ENCODE results near the gene STKLD1.
"Not testable (repeated sequence)": the region's sequence is repeated elsewhere in the genome, so short reads cannot be mapped to it uniquely, and the experiment has no call there.

Gene STKLD1

DNA sequence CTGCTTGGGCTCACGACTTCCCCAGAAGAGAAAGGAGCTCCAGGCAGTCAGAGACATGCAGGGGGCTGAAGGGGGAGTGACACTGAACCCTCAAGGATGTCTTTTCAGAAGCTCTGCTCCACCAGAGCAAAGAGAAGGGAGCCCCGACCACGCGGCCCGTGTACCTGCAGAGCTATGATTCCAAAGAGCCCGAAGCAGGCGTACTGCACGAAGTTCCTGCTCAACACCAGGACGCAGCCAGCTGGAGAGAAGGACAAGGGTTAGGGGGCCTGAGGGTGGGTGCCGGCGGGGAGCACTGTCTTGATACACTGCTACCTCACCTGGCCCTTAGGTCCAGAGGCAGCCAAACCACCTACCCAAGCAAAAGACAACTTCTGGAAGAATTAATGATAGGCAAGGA lies 9.7 kb upstream of the STKLD1 start:
- no peak for DNase-seq

DNA sequence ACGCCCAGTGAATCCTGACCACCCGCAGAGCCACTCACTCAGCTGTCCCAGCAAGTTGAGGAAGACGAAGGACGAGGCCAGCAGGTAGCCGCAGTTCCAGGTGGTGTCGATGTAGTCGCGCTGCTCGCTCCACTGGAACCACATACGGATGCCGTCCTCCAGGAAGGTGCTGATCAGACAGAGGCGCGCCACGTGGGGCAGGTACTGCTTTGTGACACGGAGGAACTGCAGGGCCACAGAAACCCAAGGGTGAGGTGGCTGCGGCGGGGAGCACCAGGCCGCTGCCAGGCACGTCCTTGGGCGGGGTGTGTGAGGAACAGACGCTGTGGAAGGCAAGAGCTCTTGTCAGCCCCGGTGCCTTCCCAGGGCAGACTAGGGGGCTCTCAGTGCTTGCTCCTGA lies 8.9 kb upstream of the STKLD1 start:
- no peak for DNase-seq

DNA sequence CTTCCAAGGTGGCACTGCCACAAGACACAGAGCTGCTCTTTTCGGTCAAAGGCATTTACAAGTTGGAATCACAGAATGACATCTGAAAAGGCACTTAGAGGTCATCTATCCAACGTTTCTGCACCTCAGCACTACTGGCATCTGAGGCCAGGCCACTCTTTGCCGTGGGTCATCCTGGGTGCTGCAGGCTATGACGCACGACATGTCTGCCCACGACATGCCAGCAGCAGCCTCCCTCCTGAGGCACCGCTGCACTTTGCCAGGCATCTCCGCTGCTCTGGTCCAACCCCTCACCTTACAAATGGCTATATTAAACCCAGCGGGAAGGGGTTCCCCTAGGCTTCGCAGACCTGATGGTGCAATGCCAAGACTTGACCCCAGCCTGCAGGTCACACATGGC lies 8.4 kb upstream of the STKLD1 start:
- no peak for DNase-seq

DNA sequence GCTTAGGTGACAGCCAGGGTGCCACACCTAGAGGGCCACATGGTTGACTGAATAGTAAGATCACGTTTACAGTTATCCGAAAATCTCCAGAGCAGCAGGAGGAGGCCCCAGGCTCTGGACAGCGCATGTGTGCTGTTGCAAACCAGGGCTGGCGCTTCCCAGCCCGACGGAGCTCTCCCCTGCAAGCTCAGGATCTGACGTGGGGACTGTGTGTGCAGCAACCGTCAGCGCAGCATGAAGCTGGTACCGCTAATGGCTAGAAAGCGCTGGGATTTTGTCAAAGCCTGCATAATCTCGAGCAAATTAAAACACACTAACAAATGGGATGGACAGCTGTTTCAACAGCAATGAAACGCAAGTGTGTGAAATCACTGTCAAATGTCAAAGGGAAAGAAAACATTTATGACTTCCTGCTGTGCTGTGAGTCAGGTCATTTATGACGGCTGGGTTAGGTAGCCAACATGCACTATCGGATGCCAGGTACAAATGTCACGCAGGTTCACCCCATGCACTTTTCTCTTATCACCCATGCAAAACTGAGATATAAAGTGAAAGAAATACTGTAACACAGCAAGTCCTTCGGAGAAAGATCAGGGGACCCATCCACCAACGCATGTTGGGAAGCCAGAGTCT lies 7.8 kb upstream of the STKLD1 start:
- DNase-seq: peak; percentile 88

DNA sequence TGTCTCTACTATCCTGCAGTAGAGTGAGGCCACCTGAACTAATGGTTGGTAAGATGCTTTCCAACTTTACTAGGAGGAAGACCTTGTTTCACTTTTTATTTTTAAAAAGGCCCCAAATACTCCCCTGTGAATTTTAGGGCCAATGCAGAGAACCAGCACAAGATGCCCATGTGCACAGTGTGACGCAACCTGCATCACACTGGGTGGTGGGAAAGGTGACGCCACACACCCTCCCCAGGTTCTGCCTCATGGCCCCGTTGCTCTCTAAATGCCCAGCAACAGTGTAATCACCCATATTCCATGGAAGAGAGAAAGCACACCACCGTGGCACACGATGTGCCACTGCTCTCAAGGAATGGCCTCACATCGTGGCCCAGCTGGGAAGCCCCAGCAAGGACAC lies 6.7 kb upstream of the STKLD1 start:
- DNase-seq: no peak

- DNase-seq: no peak
These were observed 6.2 kb upstream of the STKLD1 start for GRCh38 chr9:133369933-133370332.

DNA sequence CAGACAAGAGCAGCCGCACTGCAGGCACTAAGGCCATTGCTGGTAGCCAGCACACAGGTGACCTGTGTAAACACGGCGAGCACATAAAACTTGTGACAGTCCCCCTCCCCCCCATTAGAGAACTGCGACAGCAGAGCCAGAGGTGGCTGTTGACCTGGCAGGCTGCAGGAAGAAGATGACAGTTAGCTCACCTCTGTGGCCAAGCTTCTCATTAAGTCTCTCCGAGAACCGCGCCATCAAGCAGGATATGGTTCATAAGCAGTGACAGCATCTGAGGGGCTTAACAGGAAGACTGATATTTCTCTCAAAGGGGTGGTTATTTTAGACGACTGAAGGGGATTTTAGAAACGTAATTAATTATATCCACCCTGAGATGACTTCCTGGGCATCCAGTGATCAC lies 5.5 kb upstream of the STKLD1 start:
- DNase-seq: no peak

DNA sequence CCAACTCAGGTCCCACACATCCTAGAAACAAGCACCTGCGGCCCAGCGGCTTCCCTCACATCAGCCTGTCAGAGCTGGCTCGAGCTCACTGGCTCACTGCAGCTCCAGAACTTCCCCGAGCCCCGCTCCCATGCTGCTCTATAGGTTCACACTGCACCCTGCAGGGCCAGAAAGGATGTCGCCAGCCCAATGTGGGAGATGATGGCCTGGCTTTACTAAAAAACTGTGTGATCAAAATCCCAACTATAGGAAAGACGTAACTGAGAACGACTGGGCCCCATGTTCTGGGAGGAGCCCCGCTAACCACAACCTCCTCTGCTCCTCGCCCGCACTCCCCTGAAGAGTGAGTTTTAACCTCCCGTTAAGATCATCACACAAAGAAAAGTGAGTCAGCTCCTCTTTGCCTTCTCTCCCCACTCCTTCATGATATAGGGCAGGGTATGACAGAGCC lies 4.9 kb upstream of the STKLD1 start:
- no peak for DNase-seq

DNA sequence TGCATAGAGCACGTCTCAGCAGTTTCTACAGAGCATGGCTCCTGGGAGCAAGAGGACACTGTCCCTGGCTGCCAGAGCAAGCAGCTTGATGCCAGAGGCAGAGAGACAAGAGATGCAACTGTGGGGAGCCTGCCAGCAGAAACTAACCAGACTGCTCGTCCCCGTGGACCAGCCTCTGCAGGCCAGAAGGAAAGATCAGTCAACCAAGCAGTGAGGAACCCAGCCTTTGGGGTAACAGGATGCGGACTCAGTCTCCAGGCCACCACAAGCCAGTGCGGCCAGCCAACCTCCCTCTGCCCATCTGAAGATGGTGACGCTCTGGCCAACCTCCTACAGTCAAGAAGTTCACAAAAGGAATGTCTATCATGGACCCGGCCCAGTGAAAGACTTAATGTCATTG lies 4.0 kb upstream of the STKLD1 start:
- no peak for DNase-seq

DNA sequence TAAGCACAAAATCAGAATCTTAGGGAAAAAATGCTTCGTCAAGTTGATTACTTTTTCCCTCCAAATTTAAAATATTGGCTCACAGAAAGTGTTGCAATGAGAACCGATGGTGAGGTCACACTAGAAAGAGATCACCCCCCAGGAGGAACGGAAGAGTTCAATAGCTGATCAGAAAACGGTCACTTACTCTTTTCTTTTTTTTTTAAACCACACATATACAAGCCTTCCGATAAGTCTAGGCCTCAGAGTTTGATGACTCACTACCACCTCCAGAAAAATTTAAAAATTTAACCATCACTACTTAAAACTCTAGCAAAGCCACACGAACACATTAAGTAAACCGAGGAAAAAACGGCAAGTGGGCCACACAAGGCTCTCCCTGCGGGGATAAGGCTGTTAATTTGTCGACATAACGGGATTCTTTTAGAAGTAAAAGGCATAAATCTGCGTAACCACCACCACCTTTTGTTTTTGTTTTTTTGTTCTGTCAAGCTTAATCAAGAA lies 1.5 kb upstream of the STKLD1 start:
- DNase-seq: no peak

DNA sequence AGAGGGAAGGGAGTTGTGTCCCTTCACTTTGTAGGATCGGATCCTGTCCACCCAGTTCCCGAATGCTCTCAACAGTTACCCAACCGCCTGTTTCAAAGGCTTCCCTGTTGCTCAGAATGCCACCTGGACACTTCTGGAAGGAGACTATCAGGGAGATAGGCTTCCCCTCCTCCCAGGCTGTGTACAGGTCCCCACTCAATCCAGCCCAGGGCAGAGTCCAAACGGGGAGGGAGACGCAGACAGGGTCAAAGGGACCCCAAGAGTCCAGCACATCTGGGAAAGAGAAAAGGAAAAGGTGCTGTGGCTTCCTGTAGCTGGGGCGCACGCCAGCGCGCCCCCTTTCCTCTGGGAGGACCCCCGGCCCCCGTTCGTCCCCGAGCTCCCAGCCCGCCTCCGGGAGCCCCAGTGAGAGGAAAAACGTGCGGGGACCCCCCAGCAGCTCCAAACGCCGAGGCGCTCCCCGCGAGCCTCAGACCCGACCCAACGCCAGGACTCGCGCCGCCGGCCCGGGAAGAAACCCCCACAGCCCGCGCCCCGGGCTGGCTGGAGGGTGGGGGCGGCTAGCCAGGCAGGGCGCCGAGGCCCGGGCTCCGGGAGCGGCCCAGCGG lies 946 bp upstream of the STKLD1 start:
- DNase-seq: peak; percentile 23

DNA sequence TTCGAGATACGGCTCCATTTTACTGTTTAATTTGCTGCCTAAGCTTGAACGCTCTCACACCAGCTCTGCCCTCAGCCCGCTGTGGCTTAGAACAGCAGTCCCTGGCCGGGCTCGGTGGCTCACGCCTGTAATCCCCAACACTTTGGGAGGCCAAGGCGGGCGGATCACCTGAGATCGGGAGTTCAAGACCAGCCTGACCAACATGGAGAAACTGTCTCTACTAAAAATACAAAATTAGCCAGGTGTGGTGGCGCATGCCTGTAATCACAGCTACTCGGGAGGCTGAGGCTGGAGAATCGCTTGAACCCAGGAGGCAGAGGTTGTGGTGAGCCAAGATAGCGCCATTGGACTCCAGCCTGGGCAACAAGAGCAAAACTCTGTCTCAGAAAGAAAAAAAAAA lies 1.1 kb downstream of the STKLD1 start:
- DNase-seq: not testable (repeated sequence)

DNA sequence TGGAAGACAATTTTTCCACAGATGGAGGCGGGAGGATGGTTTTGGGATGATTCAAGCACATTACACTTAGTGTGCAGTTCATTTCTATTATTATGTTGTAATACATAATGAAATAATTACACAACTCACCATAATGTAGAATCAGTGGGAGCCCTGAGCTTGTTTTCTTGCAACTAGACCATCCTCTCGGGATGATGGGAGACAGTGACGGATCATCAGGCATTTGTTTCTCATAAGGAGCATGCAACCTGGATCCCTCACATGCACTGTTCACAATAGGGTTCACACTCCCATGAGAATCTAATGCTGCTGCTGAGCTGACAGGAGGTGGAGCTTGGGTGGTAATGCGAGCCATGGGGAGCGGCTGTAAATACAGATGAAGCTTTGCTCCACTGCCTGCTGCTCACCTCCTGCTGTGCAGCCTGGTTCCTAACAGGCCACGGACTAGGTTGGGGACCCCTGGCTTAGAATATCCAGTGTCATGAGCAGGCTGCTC lies 1.6 kb downstream of the STKLD1 start:
- DNase-seq: no peak

GRCh38 chr9:133378408-133378962 lies 2.3 kb downstream of the STKLD1 start:
- DNase-seq: no peak

DNA sequence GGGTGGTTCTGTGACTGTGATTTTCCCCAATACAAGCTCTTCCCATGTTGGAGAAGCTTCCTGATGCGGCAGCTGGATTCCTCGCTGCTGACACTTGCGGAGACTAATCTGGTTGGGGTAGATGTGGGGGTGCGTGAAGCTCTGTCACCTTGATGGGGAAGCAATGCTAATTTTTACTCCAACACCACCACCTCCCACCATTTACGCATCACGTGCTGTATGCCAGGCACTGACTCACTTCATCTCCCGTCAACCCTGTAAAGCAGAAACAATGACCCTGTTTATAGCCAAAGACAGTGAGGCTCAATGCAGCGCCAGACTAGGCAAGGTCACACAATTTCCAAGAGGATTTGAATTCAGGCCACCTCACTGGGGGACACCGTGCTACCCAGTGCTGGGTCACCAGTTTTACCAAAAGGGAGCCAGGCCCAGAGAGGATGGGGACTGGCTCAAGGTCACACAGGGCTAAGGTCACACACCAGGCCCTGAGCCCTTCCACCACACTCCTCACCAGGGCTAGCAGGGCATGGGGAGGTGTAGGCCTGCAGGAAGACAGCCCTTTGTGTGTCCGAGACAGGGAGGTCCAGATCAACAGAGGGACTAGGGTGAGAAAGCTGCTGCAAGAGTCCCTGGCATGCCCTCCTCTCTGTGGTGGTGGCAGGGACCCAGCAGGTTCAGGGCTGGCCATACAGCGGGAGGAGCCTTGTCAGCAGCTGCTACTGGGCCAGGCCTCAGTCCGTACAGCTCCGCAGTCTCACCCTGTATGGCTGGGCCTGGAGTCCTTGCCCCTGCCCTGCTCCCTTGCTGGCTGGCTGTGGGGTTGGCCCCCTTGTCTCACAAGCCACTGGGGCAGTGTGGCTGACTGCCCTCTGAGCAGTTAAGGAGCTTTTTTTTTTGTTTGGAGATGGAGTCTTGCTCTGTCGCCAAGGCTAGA lies 3.3 kb downstream of the STKLD1 start:
- DNase-seq: no peak

DNA sequence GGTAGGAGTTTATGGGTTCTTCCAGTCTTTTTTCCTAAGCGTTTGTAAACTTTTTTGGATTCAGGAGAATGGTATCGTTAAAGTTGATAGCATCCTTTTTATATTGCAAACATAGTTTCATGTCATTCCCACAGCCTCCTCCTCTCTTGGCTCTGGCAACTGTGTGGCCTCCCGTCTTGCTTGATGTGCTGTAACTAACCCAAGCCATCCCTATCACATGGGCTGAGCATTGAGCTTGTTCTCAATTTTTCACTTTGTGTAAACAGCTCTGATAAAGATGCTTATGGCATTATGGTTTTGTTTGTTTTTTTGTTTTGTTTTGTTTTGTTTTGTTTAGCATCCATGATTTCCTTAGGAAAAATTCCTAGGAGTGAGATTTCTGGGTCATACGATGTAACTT lies 4.6 kb downstream of the STKLD1 start:
- DNase-seq: no peak

DNA sequence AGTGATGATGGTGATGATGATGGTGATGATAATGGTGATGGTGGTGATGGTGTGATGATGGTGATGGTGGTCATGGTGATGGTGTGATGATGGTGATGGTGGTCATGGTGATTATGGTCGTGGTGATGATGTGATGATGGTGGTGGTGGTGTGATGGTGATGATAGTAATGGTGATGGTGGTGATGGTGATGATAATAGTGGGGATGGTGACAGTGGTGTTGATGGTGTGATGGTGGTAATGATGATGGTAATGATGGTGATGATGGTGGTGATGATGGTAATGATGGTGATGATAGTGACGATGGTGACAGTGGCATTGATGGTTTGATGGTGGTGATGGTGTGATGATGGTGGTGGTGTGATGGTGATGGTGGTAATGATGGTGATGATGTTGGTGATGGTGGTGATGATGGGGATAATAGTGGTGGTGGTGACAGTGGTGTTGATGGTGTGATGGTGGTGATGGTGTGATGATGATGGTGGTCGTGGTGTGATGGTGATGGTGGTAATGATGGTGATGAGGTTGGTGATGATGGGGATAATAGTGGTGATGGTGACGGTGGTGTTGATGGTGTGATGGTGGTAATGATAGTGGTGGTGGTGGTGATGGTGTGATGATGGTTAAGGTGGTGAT lies 6.5 kb downstream of the STKLD1 start:
- DNase-seq: no peak

GRCh38 chr9:133383438-133383837 lies 7.3 kb downstream of the STKLD1 start:
- DNase-seq: no peak

- DNase-seq: no peak
These were observed 8.7 kb downstream of the STKLD1 start for GRCh38 chr9:133384736-133385321.

DNA sequence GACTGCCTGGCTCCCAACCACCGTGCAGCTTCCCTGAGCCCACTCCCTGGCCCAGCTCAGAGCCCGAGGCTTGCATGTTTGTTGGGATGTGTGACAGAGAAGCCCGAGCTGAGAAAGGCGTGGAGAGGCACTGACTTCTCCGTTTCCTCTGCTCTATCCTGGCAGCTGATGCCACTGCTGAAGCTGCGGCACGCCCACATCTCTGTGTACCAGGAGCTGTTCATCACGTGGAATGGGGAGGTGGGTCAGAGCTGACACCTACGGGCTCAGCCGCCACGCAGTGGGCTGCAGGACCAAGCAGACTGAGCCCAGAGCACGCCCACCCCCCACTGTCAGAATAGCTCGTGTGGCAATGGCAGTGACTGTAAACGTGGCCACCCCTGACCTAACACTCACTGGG lies 9.3 kb downstream of the STKLD1 start:
- no peak for DNase-seq

GRCh38 chr9:133386338-133386737 lies 10.2 kb downstream of the STKLD1 start:
- DNase-seq: no peak

DNA sequence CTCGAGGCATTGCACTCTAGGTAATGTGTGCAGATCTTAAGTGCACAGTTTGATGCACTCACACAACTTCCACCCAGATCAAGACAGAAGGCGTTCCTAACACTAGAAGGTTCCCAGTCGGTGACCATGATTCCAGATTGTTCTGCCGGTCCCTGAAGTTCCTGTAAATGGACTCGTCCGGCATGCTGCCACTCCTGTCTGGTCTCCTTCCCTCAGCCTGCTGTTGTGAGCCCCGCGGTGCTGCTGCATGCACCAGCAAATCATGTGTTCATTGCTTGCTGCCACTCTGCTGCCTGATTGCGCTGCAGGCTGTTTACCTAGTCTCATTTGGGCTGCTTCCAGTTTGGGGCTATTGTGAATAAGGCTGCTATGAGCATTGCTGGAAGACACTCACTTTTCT lies 11.5 kb downstream of the STKLD1 start:
- DNase-seq: peak; percentile 45
